K562 (cell line): ENCODE results near the gene PPP1CA. TPM values are rescaled to one million over a fixed set of nuclear protein-coding genes. Genes with fewer than 3 reads are reported as not detected.
A peak's percentile ranks its signal among the peaks of the same experiment; 100 is the strongest.

Experiments
- CC2D1A ChIP-seq: fragments of 450-650 bp; IDR thresholded peaks from 2 replicates; pipeline ENCODE4 v1.6.1; 2017; ENCODE audit warnings: mild to moderate bottlenecking
- CREB1 ChIP-seq, 2 experiments: sonication (generic) in 1 of 2; formaldehyde crosslinking in 1 of 2; IDR thresholded peaks; 2 replicates each; pipeline versions ENCODE4 v1.6.1 to v1.8.0; 2012 to 2022; ENCODE audit warnings: inconsistent platforms in 1 of 2, mild to moderate bottlenecking in 1 of 2, missing genetic modification reagents in 1 of 2, moderate library complexity in 1 of 2
- CTBP1 ChIP-seq: fragments of 450-650 bp; IDR thresholded peaks from 2 replicates; pipeline ENCODE4 v1.6.1; 2016; ENCODE audit warnings: borderline replicate concordance
- ELF2 ChIP-seq: fragments of 250-450 bp; sonication (Bioruptor Pico); IDR thresholded peaks from 2 replicates; pipeline ENCODE4 v1.5.0; 2021; ENCODE audit warnings: mild to moderate bottlenecking
- PTBP1 ChIP-seq: fragments of 200-400 bp; formaldehyde crosslinking; IDR thresholded peaks from 2 replicates; pipeline ENCODE4 v1.6.1; 2017; ENCODE audit warnings: low read depth, low read length
- SMARCA5 ChIP-seq: fragments of 450-650 bp; IDR thresholded peaks from 2 replicates; pipeline ENCODE4 v1.6.1; 2016
- SRF ChIP-seq, 2 experiments: fragments of 250-450, 450-650 bp in 1 of 2; sonication (Bioruptor Pico) in 1 of 2; sonication (generic) in 1 of 2; formaldehyde crosslinking; IDR thresholded peaks; 2 replicates each; pipeline versions ENCODE4 v1.5.0 to v1.5.1; 2020 to 2022; ENCODE audit warnings: mild to moderate bottlenecking in 1 of 2, missing genetic modification reagents in 1 of 2
- STAG1 ChIP-seq: sonication (generic); formaldehyde crosslinking; IDR thresholded peaks from 2 replicates; pipeline ENCODE4 v1.5.0; 2020; ENCODE audit warnings: missing genetic modification reagents, borderline replicate concordance
- TARDBP ChIP-seq: fragments of 450-650 bp; IDR thresholded peaks from 2 replicates; pipeline ENCODE4 v1.6.1; 2016
- TEAD4 ChIP-seq, 2 experiments: sonication (generic) in 1 of 2; formaldehyde crosslinking in 1 of 2; IDR thresholded peaks; 2 replicates each; pipeline versions ENCODE4 v1.6.1 to v1.8.0; 2012 to 2022; ENCODE audit warnings: borderline replicate concordance in 1 of 2, inconsistent platforms in 1 of 2, low read length in 1 of 2, mild to moderate bottlenecking in 1 of 2, missing genetic modification reagents in 1 of 2
- polyA plus RNA-seq, 8 experiments: library from polyadenylated mRNA; depleted of rRNA in 4 of 8; stranded (reverse) in 5 of 8; unstranded in 3 of 8; fragments of >200 nt; fragmentation: Nextera tagmentation in 2 of 8; fragmentation: Illumina TruSeq in 1 of 8; extraction: Ambion mirVana in 2 of 8; extraction: Trizol in 1 of 8; gene quantifications; 2 replicates each; pipeline versions ENCODE4 v1.2.1 to v1.2.3, GENCODE V29; 2011 to 2014; ENCODE audit warnings: inconsistent platforms in 1 of 8, missing spikeins in 1 of 8
- total RNA-seq, 7 experiments: library from RNA; depleted of rRNA in 6 of 7; stranded (reverse); fragments of >200 nt in 6 of 7; fragmentation: Illumina TruSeq in 2 of 7; extraction: Trizol in 2 of 7; gene quantifications; 2 replicates each; pipeline versions ENCODE4 v1.2.1 to v1.2.3, GENCODE V29; 2011 to 2021; ENCODE audit warnings: low replicate concordance in 1 of 7
- TF ChIP-seq, protein P1 (sequence below), 3 experiments: IDR thresholded peaks in 2 of 3; conservative IDR thresholded peaks in 1 of 3; 2 replicates each; pipeline ENCODE4 v1.5.1; 2011 to 2012; ENCODE audit warnings: low read length in 3 of 3, mild to moderate bottlenecking in 3 of 3, control low read depth in 2 of 3, improper control_type of control experiment in 1 of 3, inconsistent platforms in 1 of 3, low read depth in 1 of 3, mixed read lengths in 1 of 3, moderate library complexity in 1 of 3; ENCODE audit not compliant: insufficient read depth in 2 of 3
- TF ChIP-seq, protein P2 (sequence below): fragments of 200-800 bp; sonication (Bioruptor generic); IDR thresholded peaks from 2 replicates; pipeline ENCODE4 v1.6.1; 2017; ENCODE audit warnings: missing genetic modification characterization, missing compliant biosample characterization
- TF ChIP-seq, protein P3 (sequence below): fragments of 450-650 bp; formaldehyde crosslinking; conservative IDR thresholded peaks from 2 replicates; pipeline ENCODE4 v1.4.0; 2022; ENCODE audit warnings: mild to moderate bottlenecking, missing genetic modification characterization
- TF ChIP-seq, protein P4 (sequence below): sonication (generic); formaldehyde crosslinking; IDR thresholded peaks from 2 replicates; pipeline ENCODE4 v1.8.0; 2022; ENCODE audit warnings: missing genetic modification reagents, mild to moderate bottlenecking, moderate library complexity, borderline replicate concordance
- TF ChIP-seq, protein P5 (sequence below): fragments of 250-450 bp; sonication (Bioruptor Pico); IDR thresholded peaks from 2 replicates; pipeline ENCODE4 v1.5.0; 2020; ENCODE audit warnings: mild to moderate bottlenecking, borderline replicate concordance
- TF ChIP-seq, protein P6 (sequence below): sonication (generic); formaldehyde crosslinking; IDR thresholded peaks from 2 replicates; pipeline ENCODE4 v1.8.1; 2023; ENCODE audit warnings: mild to moderate bottlenecking, missing genetic modification reagents

The PPP1CA gene
- total and polyA plus RNA-seq, 9 of the 15 experiments (the other 6 are each of a cell fraction or from before 2014, with no cell fraction given): 18.2 to 242 (median 188) TPM

DNA sequence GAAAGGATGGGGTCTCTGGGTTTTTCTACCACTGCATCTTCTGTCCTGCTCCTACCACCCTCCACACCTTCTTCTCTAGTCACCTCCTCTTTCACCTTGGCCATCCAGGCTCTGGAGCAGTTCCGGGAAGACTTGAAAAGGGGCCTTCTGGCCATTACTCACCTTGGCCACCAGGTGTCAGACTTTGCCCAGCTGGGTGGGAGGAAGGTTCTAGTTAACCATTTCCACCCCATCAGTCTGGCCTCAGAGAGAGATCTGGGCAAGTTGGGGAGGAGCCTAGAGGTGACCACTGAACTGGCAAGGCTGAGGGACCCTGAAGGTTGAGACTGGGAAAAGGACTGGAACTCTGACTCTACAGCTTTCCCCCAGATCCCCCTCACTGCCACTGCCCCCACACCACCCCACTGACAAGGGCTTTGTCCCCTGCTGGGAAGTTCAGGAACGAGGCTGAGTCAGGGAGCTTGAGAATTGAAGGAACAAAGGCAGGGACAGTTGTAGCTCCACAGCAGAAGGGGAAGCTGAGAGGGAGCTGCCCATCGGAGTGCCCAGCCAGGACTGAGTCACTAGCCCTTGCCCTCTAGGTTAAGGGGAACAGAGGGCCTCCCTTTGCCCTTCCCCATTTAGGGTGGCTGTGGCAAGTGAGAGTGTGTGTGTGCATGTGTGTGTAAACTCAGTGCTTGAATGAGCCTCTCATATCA, 44.6 kb downstream of the PPP1CA start (continued):
- TF ChIP-seq, protein P1, sequence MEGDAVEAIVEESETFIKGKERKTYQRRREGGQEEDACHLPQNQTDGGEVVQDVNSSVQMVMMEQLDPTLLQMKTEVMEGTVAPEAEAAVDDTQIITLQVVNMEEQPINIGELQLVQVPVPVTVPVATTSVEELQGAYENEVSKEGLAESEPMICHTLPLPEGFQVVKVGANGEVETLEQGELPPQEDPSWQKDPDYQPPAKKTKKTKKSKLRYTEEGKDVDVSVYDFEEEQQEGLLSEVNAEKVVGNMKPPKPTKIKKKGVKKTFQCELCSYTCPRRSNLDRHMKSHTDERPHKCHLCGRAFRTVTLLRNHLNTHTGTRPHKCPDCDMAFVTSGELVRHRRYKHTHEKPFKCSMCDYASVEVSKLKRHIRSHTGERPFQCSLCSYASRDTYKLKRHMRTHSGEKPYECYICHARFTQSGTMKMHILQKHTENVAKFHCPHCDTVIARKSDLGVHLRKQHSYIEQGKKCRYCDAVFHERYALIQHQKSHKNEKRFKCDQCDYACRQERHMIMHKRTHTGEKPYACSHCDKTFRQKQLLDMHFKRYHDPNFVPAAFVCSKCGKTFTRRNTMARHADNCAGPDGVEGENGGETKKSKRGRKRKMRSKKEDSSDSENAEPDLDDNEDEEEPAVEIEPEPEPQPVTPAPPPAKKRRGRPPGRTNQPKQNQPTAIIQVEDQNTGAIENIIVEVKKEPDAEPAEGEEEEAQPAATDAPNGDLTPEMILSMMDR (IDR thresholded peaks at IDR 0.05 in 2 of 3, conservative IDR thresholded peaks at IDR 0.05 in 1 of 3; ENCODE audit: insufficient read depth in 2 of 3, low read depth in 1 of 3, low read length in 3 of 3): peak; percentile 92 to 98 (median 97)
- TF ChIP-seq STAG1 (peak; percentile 69; the same call in 1 of the 2 replicates), TEAD4 (IDR thresholded peaks at IDR 0.05; ENCODE audit: low read length) (0 out of 2 replicates have a peak, but pooled peaks have one; percentile 18), TEAD4 (CRISPR knock-in tag; IDR thresholded peaks at IDR 0.05; ENCODE audit: borderline replicate concordance) (0 out of 2 replicates have a peak, but pooled peaks have one; percentile 58), CREB1 (IDR thresholded peaks at IDR 0.05) (no peak), CREB1 (CRISPR knock-in tag; IDR thresholded peaks at IDR 0.05) (peak; percentile 31; the same call in 1 of the 2 replicates), ELF2 (CRISPR knock-in tag) (0 out of 2 replicates have a peak, but pooled peaks have one; percentile 42), PTBP1 (0 out of 2 replicates have a peak, but pooled peaks have one; percentile 11), SMARCA5 (peak; percentile 11; the same call in 1 of the 2 replicates), CTBP1 (peak; percentile 61), CC2D1A (peak; percentile 93), SRF (CRISPR knock-in tag; IDR thresholded peaks at IDR 0.05) (0 out of 4 replicates have a peak, but pooled peaks of 1 of the 2 experiments have one; percentile 19), TARDBP (peak; percentile 64; the same call in 1 of the 2 replicates)
- TF ChIP-seq, protein P2, sequence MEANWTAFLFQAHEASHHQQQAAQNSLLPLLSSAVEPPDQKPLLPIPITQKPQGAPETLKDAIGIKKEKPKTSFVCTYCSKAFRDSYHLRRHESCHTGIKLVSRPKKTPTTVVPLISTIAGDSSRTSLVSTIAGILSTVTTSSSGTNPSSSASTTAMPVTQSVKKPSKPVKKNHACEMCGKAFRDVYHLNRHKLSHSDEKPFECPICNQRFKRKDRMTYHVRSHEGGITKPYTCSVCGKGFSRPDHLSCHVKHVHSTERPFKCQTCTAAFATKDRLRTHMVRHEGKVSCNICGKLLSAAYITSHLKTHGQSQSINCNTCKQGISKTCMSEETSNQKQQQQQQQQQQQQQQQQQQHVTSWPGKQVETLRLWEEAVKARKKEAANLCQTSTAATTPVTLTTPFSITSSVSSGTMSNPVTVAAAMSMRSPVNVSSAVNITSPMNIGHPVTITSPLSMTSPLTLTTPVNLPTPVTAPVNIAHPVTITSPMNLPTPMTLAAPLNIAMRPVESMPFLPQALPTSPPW: peak; percentile 80
- TF ChIP-seq, protein P3, sequence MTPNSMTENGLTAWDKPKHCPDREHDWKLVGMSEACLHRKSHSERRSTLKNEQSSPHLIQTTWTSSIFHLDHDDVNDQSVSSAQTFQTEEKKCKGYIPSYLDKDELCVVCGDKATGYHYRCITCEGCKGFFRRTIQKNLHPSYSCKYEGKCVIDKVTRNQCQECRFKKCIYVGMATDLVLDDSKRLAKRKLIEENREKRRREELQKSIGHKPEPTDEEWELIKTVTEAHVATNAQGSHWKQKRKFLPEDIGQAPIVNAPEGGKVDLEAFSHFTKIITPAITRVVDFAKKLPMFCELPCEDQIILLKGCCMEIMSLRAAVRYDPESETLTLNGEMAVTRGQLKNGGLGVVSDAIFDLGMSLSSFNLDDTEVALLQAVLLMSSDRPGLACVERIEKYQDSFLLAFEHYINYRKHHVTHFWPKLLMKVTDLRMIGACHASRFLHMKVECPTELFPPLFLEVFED (CRISPR knock-in tag): 0 out of 2 replicates have a peak, but pooled peaks have one; percentile 32
- TF ChIP-seq, protein P4, sequence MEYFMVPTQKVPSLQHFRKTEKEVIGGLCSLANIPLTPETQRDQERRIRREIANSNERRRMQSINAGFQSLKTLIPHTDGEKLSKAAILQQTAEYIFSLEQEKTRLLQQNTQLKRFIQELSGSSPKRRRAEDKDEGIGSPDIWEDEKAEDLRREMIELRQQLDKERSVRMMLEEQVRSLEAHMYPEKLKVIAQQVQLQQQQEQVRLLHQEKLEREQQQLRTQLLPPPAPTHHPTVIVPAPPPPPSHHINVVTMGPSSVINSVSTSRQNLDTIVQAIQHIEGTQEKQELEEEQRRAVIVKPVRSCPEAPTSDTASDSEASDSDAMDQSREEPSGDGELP (CRISPR knock-in tag): peak; percentile 97
- TF ChIP-seq, protein P5, sequence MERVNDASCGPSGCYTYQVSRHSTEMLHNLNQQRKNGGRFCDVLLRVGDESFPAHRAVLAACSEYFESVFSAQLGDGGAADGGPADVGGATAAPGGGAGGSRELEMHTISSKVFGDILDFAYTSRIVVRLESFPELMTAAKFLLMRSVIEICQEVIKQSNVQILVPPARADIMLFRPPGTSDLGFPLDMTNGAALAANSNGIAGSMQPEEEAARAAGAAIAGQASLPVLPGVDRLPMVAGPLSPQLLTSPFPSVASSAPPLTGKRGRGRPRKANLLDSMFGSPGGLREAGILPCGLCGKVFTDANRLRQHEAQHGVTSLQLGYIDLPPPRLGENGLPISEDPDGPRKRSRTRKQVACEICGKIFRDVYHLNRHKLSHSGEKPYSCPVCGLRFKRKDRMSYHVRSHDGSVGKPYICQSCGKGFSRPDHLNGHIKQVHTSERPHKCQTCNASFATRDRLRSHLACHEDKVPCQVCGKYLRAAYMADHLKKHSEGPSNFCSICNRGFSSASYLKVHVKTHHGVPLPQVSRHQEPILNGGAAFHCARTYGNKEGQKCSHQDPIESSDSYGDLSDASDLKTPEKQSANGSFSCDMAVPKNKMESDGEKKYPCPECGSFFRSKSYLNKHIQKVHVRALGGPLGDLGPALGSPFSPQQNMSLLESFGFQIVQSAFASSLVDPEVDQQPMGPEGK (CRISPR knock-in tag): peak; percentile 58; the same call in 1 of the 2 replicates
- TF ChIP-seq, protein P6, sequence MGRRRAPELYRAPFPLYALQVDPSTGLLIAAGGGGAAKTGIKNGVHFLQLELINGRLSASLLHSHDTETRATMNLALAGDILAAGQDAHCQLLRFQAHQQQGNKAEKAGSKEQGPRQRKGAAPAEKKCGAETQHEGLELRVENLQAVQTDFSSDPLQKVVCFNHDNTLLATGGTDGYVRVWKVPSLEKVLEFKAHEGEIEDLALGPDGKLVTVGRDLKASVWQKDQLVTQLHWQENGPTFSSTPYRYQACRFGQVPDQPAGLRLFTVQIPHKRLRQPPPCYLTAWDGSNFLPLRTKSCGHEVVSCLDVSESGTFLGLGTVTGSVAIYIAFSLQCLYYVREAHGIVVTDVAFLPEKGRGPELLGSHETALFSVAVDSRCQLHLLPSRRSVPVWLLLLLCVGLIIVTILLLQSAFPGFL: no peak
